Stimulated activated effector memory CD8-positive, alpha-beta T cell treated with anti-CD3 and anti-CD28 coated beads, Interleukin-12 subunit alpha, Interleukin-12 subunit beta, amount 100 ng/mL, for 72 hours (primary cell): ENCODE data around the gene PTHLH.

Experiments used
- ATAC-seq: fragments of 150-1000 bp; cut with Tn5 transposase; 2 replicates; pipeline ENCODE4 v1.10.0; 2021
- DNase-seq, 2 donors: peaks; one replicate each; pipeline ENCODE4 v3.0.0; 2021 to 2022; ENCODE audit warnings: low spot score in 2 of 2
- H3K27ac Mint-ChIP-seq: one replicate; pipeline ENCODE4 v1.8.0; 2022; ENCODE audit warnings: mild to moderate bottlenecking, mixed read lengths
- H3K36me3 Mint-ChIP-seq: one replicate; pipeline ENCODE4 v1.8.0; 2022; ENCODE audit warnings: mild to moderate bottlenecking, mixed read lengths
- H3K4me1 Mint-ChIP-seq: one replicate; pipeline ENCODE4 v1.8.0; 2022; ENCODE audit warnings: mixed read lengths
- H3K4me3 Mint-ChIP-seq: one replicate; pipeline ENCODE4 v1.8.0; 2022; ENCODE audit warnings: mild to moderate bottlenecking, mixed read lengths
- H3K9me3 Mint-ChIP-seq: one replicate; pipeline ENCODE4 v1.8.0; 2022; ENCODE audit warnings: mixed read lengths

PTHLH gene

DNA sequence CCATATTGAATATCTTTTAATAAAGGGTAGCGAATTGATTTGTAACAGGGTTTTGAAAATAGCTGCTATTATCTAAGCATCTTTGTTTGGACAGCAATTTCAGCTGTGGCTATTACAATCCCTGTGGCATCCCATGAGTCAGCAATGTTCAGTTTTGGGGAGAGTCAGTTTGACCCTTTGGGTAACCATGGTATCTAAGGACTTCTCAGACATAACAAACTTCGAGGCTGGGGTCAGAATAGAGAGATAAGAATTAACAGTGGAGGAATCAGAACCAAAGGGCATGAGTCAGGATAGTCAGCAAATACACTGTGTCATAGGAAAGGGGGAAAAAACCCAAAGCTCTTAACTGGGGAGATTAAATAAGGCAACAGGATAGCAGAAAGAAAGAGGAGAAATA, 11.7 kb upstream of the PTHLH start:
- DNase-seq (no peak), ATAC-seq (no peak)
- no peaks in the 10 kb centered on the region for H3K9me3 Mint-ChIP-seq
- H3K4me1 Mint-ChIP-seq = no peaks in the 10 kb centered on the region
- H3K36me3 Mint-ChIP-seq = no peaks in the 10 kb centered on the region
- no peak overlapping the region for H3K27ac Mint-ChIP-seq
- H3K4me3 Mint-ChIP-seq = no peak overlapping the region

GRCh38 chr12:27982951-27983350, 10.4 kb upstream of the PTHLH start:
- no peaks in the 10 kb centered on the region for H3K36me3 Mint-ChIP-seq
- H3K4me1 Mint-ChIP-seq = no peaks in the 10 kb centered on the region
- H3K4me3 Mint-ChIP-seq = no peak overlapping the region
- DNase-seq (no peak), ATAC-seq (no peak)
- H3K27ac Mint-ChIP-seq = no peak overlapping the region
- no peaks in the 10 kb centered on the region for H3K9me3 Mint-ChIP-seq

- ATAC-seq = no peak
- Mint-ChIP-seq H3K4me1 (no peaks in the 10 kb centered on the region), H3K27ac (no peak overlapping the region), H3K4me3 (no peak overlapping the region), H3K9me3 (no peaks in the 10 kb centered on the region), H3K36me3 (no peaks in the 10 kb centered on the region)
- DNase-seq = no peak
Observed at GRCh38 chr12:27982385-27982784, 9.9 kb upstream of the PTHLH start.

DNA sequence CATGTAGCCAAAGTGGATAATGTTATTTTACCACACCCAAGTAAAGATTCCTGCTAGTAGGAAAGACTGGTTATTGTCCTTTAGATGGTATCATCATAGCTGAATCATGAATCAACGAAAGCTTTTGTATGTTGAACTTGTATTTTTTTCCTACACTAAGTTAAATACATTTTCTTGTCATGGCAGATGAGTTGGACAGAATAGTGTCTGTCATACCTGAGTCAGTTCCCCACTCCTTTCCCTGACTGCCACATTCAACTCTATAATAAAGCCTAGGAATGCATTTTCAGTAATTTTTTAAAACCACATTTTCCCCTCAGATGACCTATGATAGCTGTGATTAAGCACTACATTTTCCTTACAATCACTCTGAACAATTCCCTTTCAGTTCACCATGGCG, 9.3 kb upstream of the PTHLH start:
- Mint-ChIP-seq H3K9me3 (no peaks in the 10 kb centered on the region), H3K4me1 (no peaks in the 10 kb centered on the region), H3K36me3 (no peaks in the 10 kb centered on the region), H3K27ac (no peak overlapping the region), H3K4me3 (no peak overlapping the region)
- ATAC-seq (no peak), DNase-seq (no peak)

- H3K4me1 Mint-ChIP-seq = peaks cover 9% of the 10 kb centered on the region
- no peaks in the 10 kb centered on the region for H3K9me3 Mint-ChIP-seq
- DNase-seq = no peak
- no peak for ATAC-seq
- no peaks in the 10 kb centered on the region for H3K36me3 Mint-ChIP-seq
- no peak overlapping the region for H3K4me3 Mint-ChIP-seq
- no peak overlapping the region for H3K27ac Mint-ChIP-seq
Observed at GRCh38 chr12:27979145-27979544, 6.6 kb upstream of the PTHLH start.

DNA sequence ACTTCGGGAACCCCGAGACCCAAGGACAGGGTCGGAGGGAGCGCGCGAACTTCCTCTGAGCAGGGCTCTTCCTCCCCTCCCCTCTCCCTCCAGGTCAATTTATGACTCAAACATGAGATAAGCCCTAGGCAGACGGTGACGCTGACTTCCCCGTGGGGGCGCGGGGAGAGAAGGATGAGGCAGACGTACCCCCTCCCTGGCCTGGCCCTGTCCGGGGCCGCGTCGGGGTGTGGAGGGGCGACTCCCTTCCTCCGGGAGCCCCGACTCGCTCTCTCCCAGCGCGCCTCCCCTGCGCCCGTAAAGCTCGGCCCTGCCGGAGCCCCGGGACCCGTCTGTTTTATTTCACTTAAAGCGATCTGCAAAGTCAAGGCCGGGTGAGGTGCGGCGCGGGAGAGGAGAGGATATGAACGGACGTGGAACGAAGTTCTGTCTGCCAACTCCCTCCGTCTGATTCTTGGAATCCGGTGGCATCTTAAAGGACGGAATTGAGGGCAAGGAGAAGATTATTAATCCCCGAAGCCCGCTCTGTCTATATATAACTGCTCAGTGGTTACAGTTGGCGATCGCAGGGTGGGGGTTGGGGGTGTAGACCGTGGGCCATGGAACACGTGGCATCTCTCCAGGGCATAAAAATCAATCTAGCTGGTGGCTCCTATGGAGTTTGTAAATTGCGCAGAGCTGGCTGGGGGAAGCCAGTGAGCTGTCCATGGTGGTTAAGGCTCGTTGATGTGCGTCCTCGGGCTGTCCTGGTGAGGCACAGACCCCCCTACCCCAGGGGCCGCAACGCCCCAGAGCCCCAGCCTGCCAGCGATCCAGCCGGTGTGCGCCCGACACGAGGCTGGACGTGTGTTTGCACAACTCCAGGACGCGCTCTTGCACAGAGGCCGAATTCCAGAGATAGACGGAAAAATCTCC, 2.9 kb upstream of the PTHLH start:
- Mint-ChIP-seq H3K27ac (no peak overlapping the region), H3K9me3 (no peaks in the 10 kb centered on the region), H3K4me3 (peak overlapping the region; percentile 57), H3K36me3 (no peaks in the 10 kb centered on the region), H3K4me1 (peaks cover 9% of the 10 kb centered on the region)
- ATAC-seq (peak; percentile 71), DNase-seq (no peak)

DNA sequence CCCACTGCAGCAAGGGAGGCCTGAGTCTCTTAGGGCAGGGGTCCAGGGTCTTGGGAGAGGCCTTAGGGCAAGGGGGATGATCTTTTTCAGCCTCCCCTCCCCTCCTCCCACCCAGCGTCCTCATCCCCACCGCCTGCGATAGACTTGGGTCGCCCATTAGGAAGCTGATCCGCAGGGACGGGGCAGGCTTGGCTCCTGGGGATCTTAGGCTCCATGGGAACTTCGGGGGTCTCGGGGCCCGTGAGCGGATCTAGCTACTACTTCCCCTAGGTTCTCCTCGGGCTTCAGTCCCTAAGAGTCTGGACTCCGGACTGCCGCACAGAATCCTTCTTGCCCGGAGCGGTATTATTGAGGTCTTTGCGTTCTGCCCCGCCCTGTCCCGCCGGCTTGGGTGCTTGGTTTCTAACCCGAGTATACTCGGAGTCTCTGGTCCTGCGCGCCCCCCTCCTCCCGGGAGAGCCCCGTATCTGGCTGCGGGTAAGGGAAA, 2.2 kb upstream of the PTHLH start:
- ATAC-seq = no peak
- H3K4me3 Mint-ChIP-seq = peak overlapping the region; percentile 57

GRCh38 chr12:27973487-27973890, 956 bp upstream of the PTHLH start:
- no peak overlapping the region for H3K4me3 Mint-ChIP-seq
- H3K36me3 Mint-ChIP-seq = no peaks in the 10 kb centered on the region
- H3K4me1 Mint-ChIP-seq = peaks cover 23% of the 10 kb centered on the region
- no peak overlapping the region for H3K27ac Mint-ChIP-seq
- no peak for DNase-seq
- H3K9me3 Mint-ChIP-seq = no peaks in the 10 kb centered on the region
- ATAC-seq = no peak

More for the DNA sequence above, 2.2 kb upstream of the PTHLH start:
- no peaks in the 10 kb centered on the region for H3K36me3 Mint-ChIP-seq
- no peak for DNase-seq
- H3K4me1 Mint-ChIP-seq = peaks cover 13% of the 10 kb centered on the region
- H3K27ac Mint-ChIP-seq = no peak overlapping the region
- no peaks in the 10 kb centered on the region for H3K9me3 Mint-ChIP-seq

DNA sequence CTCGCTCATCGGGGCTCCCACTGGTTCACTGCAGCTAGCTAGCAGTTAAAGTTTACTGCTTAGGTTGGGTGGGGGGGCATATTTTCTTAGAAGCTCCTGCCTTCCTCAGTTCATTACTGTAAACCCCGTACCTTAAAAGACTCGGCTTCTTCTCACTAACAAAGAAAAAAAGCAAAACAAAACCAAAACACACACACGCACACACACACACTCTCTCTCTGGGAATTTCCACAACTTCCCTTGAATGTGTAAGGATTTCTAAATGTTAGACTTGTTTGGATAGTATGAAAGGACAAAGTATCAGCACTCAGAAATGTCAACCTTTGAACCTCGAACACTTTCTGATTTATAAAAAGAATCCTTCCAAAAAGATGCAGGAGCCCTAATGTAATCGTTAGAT, 927 bp downstream of the PTHLH start:
- H3K4me3 Mint-ChIP-seq = peak overlapping the region; percentile 79
- H3K27ac Mint-ChIP-seq = no peak overlapping the region

GRCh38 chr12:27971121-27971489, 1.4 kb downstream of the PTHLH start:
- peaks cover 21% of the 10 kb centered on the region for H3K4me1 Mint-ChIP-seq
- H3K9me3 Mint-ChIP-seq = no peaks in the 10 kb centered on the region
- peak overlapping the region; percentile 79 for H3K4me3 Mint-ChIP-seq
- H3K27ac Mint-ChIP-seq = no peak overlapping the region
- no peaks in the 10 kb centered on the region for H3K36me3 Mint-ChIP-seq
- DNase-seq = no peak
- no peak for ATAC-seq

More for the DNA sequence above, 927 bp downstream of the PTHLH start:
- Mint-ChIP-seq H3K9me3 (no peaks in the 10 kb centered on the region), H3K36me3 (no peaks in the 10 kb centered on the region), H3K4me1 (peaks cover 23% of the 10 kb centered on the region)
- DNase-seq = no peak
- no peak for ATAC-seq

DNA sequence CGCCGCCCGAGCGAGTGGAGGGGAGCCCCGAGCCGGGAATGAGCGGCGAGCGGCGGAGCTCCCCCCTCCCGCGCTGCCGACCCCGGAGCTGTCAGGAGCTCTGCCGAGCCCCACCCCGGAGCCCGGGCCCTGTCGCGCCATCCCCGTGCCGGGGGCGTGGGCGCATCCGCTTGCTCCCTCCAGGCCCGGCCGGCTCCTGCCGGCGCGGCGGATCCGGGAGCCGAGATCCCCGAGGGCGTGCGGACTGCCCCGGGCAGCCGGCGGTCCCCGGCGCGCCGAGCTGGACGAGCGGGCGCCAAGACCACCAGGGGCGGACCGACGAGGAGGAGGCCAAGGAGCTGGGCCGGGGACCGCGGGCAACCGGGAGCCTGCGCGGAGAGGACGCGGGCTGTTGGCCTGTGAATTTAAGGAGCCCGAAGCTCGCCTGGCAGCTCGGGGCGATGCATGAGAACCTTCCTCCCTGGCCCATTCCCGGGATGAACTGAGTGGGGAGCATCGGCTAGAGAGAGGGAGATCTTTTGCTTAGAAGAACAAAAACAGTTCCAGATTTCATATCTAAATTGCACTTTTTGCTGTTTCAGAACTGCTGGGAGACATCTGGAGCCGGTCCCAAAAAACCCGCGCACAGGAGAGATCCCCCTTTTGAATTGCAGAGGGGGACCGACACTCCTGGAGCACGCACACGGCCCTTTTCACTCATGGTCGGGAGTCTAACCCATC, 2.0 kb downstream of the PTHLH start:
- no peaks in the 10 kb centered on the region for H3K36me3 Mint-ChIP-seq
- H3K27ac Mint-ChIP-seq = no peak overlapping the region
- peaks cover 16% of the 10 kb centered on the region for H3K4me1 Mint-ChIP-seq
- no peak for DNase-seq
- peak; percentile 40 for ATAC-seq
- no peaks in the 10 kb centered on the region for H3K9me3 Mint-ChIP-seq
- peak overlapping the region; percentile 79 for H3K4me3 Mint-ChIP-seq

GRCh38 chr12:27969624-27970400, 2.7 kb downstream of the PTHLH start:
- Mint-ChIP-seq H3K36me3 (no peaks in the 10 kb centered on the region), H3K4me3 (peak overlapping the region; percentile 79), H3K4me1 (peaks cover 14% of the 10 kb centered on the region), H3K9me3 (no peaks in the 10 kb centered on the region), H3K27ac (no peak overlapping the region)
- DNase-seq (peak; percentile 38 to 70), ATAC-seq (peak; percentile 81)

- no peak for ATAC-seq
- Mint-ChIP-seq H3K36me3 (no peaks in the 10 kb centered on the region), H3K27ac (no peak overlapping the region), H3K9me3 (no peaks in the 10 kb centered on the region), H3K4me3 (peak overlapping the region; percentile 79), H3K4me1 (peaks cover 14% of the 10 kb centered on the region)
- no peak for DNase-seq
Observed at GRCh38 chr12:27968972-27969623, 3.4 kb downstream of the PTHLH start.

GRCh38 chr12:27967551-27968054, 4.9 kb downstream of the PTHLH start:
- ATAC-seq = no peak
- Mint-ChIP-seq H3K4me1 (peaks cover 14% of the 10 kb centered on the region), H3K4me3 (no peak overlapping the region), H3K27ac (no peak overlapping the region), H3K9me3 (no peaks in the 10 kb centered on the region), H3K36me3 (no peaks in the 10 kb centered on the region)
- no peak for DNase-seq

- Mint-ChIP-seq H3K27ac (no peak overlapping the region), H3K4me3 (no peak overlapping the region), H3K4me1 (peaks cover 14% of the 10 kb centered on the region), H3K9me3 (no peaks in the 10 kb centered on the region), H3K36me3 (no peaks in the 10 kb centered on the region)
- ATAC-seq = peak; percentile 76
- no peak for DNase-seq
Observed at GRCh38 chr12:27966870-27967269, 5.7 kb downstream of the PTHLH start.
